GM10847 (cell line): ENCODE measurements around the gene POMGNT1.

ENCODE experiments used
- POLR2A ChIP-seq: IDR thresholded peaks from 2 replicates; pipeline ENCODE4 v1.6.1; 2011; ENCODE audit not compliant: insufficient read length; ENCODE audit errors: extremely low read depth

The POMGNT1 gene

DNA sequence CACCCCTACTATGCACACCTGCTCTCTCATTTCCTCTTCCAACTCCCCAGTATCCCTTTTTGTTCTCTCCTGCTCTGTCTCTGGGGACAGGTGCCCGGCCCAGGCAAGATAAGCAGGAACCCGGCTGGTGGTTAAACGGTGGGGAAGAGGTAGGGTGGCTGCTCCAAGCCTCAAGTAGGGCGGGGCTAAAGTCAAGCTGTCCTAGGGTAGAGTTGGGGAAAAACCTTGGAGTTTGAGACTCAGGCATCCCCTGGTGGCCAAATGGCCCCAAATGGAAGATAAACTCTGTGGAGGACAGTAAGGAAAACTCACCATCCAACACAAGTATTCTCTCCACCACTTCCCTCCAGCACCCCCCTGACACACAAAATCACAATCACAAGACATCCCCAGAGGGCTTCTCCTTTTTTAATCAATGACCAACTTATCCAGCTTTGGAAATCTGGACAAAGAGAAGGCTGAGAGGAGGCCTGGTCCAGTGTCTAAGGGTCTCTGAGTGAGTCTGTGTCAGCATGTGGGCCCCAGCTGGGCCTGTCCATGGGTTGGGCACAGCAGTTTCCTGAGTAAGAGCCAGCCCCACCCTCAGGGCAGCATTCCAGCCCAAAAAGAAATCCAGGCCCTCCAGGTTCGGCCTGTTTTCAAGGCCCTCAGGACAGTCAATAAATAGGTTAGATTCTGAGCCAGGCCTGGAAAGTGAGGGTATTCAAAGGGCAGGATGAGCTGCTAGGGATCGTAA lies 9.8 kb downstream of the POMGNT1 start:
- no peak for TF ChIP-seq POLR2A

DNA sequence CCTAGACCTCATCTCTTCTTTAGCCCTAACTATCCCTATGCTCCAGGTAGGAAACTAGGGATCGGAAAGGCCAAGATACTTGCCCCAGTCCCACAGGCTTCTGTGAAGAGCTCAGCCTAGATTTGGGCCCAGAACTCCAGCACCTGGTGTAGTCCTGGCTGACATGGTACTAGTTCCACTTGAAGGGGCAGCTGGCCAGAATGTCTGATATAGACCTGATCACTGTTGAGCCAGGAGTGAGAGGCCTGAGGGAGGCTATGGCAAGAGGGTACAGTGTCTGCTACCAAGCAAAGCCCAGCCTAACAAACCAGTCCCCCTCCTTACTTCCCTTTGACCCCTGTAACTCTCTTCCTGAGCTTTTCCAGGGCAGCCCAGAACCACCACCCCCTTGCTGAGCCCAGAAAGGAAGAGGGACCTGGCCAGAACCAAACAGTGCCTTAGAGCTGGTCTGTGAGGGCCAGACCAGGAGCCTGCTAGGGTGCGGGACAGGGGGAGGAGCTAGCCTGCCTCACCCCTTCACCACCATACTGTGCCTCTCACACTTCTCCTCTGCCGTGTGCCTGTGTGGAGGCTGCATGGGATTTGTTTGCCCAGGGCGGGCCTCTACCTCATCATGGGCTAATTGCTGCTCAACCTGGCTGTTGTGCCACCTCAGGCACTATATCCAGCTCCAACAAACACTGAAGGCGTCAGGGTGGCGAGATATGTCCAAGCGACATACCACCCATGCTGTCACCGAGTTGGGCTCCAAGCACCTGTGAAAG lies 10.9 kb downstream of the POMGNT1 start:
- TF ChIP-seq POLR2A, result no peak

DNA sequence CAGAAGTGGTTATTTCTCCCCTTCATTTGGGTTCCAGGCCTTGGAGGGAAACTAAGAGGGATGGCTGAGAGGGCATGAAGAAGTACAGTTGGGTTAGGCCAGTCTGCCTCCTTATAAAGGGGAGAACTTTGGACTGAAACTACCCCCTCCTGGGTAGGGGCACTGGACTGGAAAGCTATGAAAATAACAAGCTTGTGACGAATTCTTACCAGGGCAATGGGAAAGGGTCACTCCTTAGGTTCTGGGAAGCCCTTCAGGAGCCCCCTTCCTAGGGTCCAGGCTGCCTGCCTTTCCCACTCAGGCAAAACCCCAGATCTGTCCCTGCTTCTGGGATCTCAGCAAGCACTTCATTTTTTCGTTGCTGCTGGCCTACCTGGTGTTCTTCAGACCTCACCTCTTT lies 12.2 kb downstream of the POMGNT1 start:
- no peak for TF ChIP-seq POLR2A

DNA sequence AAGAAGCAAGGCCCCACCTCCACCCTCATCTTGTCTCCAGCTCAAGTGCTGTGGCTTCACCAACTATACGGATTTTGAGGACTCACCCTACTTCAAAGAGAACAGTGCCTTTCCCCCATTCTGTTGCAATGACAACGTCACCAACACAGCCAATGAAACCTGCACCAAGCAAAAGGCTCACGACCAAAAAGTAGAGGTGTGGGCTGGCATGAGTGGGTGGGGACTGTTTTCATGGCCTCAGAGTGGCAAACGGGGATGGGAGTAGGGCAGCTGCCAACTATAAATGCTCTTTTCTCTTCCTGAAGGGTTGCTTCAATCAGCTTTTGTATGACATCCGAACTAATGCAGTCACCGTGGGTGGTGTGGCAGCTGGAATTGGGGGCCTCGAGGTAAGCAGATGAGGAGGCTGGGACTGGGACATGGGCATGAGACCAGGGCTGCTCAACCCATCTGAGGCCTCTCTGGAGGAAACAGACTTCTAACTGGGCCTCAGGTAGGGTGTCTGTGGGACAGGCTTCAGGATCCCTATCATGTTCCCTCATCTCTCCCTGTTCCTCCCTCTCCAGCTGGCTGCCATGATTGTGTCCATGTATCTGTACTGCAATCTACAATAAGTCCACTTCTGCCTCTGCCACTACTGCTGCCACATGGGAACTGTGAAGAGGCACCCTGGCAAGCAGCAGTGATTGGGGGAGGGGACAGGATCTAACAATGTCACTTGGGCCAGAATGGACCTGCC lies 13.1 kb downstream of the POMGNT1 start:
- TF ChIP-seq POLR2A, result no peak

DNA sequence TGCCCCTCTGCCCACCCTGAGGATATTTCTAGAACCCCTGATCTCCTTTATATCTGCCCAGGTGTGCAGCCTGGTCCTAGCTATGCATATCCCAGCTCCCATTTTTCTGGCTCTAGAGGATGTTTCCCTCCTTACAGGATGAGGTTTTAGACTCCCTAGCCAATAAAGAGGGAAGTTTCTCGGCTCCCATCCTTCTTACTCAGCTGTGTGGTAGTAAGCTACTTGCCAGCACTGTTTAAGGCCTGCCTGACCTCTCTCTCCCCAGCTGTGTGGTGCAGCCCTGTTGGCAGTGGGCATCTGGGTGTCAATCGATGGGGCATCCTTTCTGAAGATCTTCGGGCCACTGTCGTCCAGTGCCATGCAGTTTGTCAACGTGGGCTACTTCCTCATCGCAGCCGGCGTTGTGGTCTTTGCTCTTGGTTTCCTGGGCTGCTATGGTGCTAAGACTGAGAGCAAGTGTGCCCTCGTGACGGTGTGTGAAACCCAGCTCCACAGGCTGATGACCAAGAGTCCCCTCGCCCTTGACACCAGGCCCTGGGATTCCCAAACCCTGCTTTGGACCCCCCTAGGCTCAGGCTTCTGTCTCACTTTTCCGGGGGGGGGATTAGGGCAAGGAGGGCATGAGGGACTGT lies 14.2 kb downstream of the POMGNT1 start:
- no peak for TF ChIP-seq POLR2A

DNA sequence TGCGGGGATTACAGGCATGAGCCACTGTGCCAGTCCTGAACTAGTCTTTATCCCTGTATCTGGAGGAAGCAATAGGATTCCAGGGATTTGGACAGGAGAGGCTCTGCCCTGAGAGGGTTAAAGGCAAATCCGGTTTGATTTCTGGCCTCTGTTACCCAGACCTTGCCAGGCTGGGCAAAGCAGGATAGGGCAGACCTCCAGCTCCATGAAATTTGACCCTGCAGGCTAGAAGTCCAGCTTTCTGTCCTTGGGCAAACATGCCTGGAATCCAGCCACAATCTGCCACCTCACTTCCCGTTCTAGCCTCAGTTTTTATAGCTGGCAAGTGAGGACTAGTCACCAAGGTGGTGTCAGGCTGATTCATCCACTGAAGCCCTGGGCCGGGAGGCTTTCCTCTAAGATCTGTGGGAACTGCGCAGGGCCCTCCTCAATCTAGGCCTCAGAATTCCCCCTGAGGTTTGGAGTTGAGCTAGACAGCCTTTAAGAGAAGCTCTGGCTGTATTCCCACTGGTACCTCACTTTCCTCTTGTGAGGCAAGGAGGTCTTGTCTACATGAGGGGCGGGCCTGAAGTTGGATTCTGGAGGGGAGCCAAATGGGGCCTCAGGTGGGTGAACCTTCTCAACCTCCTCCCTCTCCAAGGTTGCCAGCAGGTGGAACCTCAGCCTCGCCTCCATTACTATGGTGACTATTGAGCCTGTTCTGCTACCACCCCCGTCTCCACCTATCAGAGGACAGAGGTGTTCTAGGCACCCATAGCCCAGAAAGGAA lies 15.0 kb downstream of the POMGNT1 start:
- TF ChIP-seq POLR2A, result no peak

DNA sequence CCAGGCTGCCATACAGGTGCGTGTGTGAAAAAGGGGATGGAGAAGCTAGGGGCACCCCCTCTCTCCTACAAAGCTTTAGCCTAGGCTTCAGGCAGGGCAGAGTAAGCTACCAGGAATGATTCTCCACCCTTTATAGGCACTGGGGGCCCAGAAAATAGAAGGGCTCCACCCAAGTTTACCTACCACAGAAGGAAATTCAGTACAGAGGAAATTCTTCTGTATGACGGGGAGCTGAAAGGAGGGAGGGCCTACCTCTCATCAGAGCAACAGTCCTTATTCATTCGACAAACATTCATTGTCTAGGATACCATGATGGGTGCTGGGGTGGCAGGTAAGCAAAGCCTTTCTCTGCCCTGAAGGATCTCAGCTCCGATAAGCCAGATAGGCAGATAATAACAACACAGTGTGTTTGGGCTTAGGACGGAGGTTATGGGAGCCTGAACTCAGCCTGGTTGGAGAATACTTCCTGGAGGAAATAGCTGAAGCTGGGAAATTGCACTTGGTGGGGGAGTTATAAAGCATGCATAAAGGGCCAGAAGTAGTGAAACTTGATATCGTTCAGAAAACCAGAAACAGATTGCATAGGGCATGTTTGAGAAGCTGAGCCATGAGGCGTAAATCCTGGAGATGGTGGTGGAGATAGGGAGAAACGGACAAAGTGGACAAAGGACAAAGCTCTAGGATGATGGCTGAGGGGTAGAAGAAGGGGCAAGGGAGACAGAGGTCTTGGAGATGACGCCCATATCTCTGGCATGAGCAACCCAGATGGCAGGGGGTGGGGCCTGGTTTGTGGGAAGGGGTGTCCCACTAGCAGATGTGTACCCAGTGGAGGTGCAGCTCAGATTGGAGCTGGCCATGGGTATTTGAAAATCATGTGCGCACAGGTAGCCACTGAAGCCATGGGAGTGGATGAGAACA lies 16.6 kb downstream of the POMGNT1 start:
- TF ChIP-seq POLR2A, result no peak

DNA sequence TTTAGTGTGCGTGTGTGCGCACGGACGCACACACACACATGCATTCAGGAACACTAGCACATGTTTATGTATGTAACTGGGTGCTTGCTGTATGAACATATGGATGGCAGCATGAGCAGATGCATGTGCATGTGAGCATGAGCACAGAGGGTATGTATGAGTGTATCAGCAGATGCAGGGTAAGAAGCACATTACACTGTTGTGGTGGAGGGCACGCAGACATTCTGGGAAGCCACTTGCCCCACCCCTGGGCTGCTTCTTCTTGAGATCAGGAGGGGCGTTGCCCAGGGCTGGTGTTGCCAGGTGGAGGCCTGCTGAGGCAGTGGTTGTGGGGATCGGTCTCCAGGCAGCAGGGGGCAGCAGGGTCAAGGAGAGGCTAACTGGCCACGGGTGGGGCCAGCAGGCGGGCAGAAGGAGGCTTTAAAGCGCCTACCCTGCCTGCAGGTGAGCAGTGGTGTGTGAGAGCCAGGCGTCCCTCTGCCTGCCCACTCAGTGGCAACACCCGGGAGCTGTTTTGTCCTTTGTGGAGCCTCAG lies 18.1 kb downstream of the POMGNT1 start:
- TF ChIP-seq POLR2A, result no peak

DNA sequence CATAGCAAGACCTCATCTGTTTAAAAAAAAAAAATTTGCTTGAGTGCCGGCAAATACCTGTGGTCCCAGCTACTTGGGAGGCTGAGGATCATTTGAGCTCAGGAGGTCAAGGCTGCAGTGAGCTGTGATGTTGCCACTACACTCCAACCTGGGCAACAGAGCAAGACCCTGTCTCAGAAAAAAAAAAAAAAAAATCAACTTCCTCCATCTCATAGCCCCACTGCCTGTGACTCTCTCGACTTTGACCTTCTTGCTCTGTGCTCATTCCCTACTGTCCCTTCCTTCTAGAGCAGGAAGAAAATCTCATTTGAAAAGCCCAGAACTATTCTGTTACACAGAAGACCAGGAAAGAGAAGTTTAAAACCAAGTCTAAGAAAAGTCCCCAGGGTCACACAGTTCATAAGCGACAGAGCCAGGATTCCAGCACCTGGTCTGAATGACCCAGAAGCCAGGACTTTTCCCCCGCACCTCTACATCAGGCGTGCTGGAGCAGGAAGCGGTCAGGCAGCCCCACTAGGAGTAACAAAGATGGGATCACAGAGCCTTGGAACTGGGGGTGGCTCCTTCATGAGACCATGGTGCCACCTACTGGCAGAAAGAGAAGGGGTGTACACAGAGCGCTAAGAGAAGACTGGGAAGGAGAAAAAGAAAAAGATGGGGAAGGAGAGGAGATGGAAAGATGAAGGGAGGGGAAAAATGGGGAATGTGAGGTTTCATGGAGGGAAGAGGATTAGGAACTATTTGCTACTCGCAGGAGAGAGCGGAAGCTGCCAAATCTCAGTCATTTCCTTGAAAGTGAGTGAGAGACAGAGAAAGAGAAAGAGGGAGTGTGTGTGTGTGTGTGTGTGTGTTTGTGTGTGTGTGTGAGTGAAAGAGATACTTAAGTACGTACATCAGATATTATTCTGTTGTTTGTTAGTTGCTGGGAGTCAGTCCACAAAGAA lies 18.8 kb downstream of the POMGNT1 start:
- TF ChIP-seq POLR2A, result no peak

DNA sequence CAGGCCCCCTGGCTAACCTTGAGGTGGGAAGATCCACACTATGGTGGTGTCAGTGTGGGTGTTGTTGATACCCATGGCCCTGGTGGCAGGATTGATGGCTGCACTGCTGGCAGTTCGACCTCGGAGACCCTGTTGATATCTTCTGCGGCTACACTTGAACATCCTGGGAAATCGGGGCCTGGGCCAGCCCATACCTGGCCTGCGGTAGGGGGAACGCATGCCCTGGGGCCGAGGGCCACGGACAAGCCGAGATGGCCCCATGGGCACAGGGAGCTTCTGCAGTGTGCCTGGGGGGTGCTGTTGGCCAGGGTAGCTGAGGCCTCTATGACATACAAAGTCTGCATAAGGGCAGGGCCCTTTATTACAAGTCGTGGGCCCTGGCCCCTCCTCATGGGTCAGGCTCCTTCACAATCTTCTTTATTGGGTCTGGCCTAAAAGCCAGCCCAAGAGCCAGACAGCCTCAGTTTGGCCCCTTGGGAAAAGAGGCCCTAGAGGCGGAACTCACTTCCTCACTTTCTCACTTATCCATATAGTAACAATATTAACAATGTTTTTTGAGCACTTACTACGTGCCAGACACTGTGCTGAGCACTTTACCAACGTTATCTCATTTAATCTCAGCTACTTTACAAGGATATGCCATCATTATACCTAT lies 21.9 kb downstream of the POMGNT1 start, which contains the start of gene P3R3URF:
TSS of gene P3R3URF (minus strand) at position 278 of the 655 bp plus-strand sequence. CDS start at position 261, 17 bp downstream.
- no peak for TF ChIP-seq POLR2A

DNA sequence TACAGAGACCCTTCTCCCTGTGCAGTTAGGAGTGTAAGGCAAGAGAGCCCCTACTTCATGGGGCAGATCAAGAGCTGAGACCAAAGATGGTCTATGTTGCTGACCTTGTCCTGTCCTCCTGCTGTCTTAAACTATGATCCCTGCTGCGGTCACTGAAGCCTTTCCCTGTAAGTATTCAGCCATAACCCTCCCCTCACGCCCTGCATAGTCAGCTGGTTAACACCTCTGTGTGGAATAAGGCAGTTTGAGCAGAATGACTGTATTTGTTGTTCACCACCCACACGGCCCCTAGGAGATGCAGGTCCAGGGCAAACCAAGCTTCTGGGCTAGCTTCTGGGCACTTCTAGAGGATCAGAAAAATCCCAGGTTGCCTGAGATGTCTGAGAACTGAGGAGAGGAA lies 23.0 kb downstream of the POMGNT1 start:
- TF ChIP-seq POLR2A, result no peak
